IMR-90 (cell line): ENCODE data around the gene SPATS2L. TPM values are rescaled to one million over a fixed set of nuclear protein-coding genes. Genes with fewer than 3 reads are reported as not detected.

Source experiments
- ATAC-seq: fragments of 200-7000 bp; cut with Tn5 transposase; 2 replicates; pipeline ENCODE4 v1.9.1; 2020; ENCODE audit warnings: low read depth, mild to moderate bottlenecking, moderate library complexity
- BruUV-seq: library from RNA; stranded (reverse); fragments of 400-500 nt; replicated peaks from 2 replicates; lab custom pipeline; 2021; lab: Mats Ljungman, UMichigan
- CTCF ChIA-PET: fragments of 300-600 bp; formaldehyde crosslinking; extraction: SDS; loops from one replicate; lab custom pipeline; 2021; ENCODE audit warnings: antibody characterized with exemption; lab: Yijun Ruan, JAX
- POLR2A ChIA-PET: fragments of 300-600 bp; sonication (Branson Sonifier 250); formaldehyde crosslinking; loops from one replicate; lab custom pipeline; 2022; ENCODE audit warnings: antibody characterized with exemption; ENCODE audit not compliant: unreplicated experiment; lab: Charles Lee
- DNase-seq: peaks from one replicate; pipeline ENCODE4 v3.0.0; 2013
- H2AFZ ChIP-seq: replicated peaks from 2 replicates; pipeline ENCODE3; 2013; ENCODE audit warnings: low read length, mild to moderate bottlenecking; ENCODE audit not compliant: poor library complexity
- H2AK5ac ChIP-seq: 2 replicates; pipeline ENCODE4 v1.6.1; 2013; ENCODE audit warnings: low read depth, low read length, inconsistent platforms
- H2AK9ac ChIP-seq: replicated peaks from 2 replicates; pipeline ENCODE3; 2013; ENCODE audit warnings: mild to moderate bottlenecking, low read depth, low read length, moderate library complexity; ENCODE audit not compliant: poor library complexity
- H2BK120ac ChIP-seq: 2 replicates; pipeline ENCODE4 v1.6.1; 2013; ENCODE audit warnings: low read depth, low read length, inconsistent platforms
- H2BK15ac ChIP-seq: 3 replicates; pipeline ENCODE4 v1.6.1; 2013; ENCODE audit warnings: low read depth, low read length, inconsistent platforms
- H2BK20ac ChIP-seq: 2 replicates; pipeline ENCODE4 v1.6.1; 2013; ENCODE audit warnings: low read depth, mild to moderate bottlenecking, inconsistent platforms, low read length, moderate library complexity
- H2BK5ac ChIP-seq: 2 replicates; pipeline ENCODE4 v1.6.1; 2013; ENCODE audit warnings: mild to moderate bottlenecking, low read depth, low read length, inconsistent platforms; ENCODE audit not compliant: poor library complexity, severe bottlenecking
- H3K14ac ChIP-seq: replicated peaks from 2 replicates; pipeline ENCODE4 v1.6.1; 2013; ENCODE audit warnings: low read depth, low read length, inconsistent platforms
- H3K18ac ChIP-seq: 2 replicates; pipeline ENCODE4 v1.6.1; 2013; ENCODE audit warnings: low read depth, low read length, control low read depth
- H3K23ac ChIP-seq: 2 replicates; pipeline ENCODE4 v1.6.1; 2013; ENCODE audit warnings: low read depth, low read length, inconsistent platforms
- H3K27ac ChIP-seq: 2 replicates; pipeline ENCODE4 v1.5.1; 2013; ENCODE audit warnings: mild to moderate bottlenecking, control low read depth, low read length; ENCODE audit not compliant: insufficient read depth
- H3K27me3 ChIP-seq: 2 replicates; pipeline ENCODE4 v1.6.1; 2013; ENCODE audit warnings: low read length; ENCODE audit not compliant: control insufficient read depth, insufficient read depth
- H3K36me3 ChIP-seq: 2 replicates; pipeline ENCODE4 v1.6.1; 2013; ENCODE audit warnings: low read length, mixed read lengths; ENCODE audit not compliant: control insufficient read depth, insufficient read depth
- H3K4ac ChIP-seq: 2 replicates; pipeline ENCODE4 v1.6.1; 2013; ENCODE audit warnings: low read depth, low read length, inconsistent platforms
- H3K4me1 ChIP-seq: 2 replicates; pipeline ENCODE4 v1.6.1; 2013; ENCODE audit warnings: low read length, mixed read lengths; ENCODE audit not compliant: control insufficient read depth, insufficient read depth
- H3K4me2 ChIP-seq: 2 replicates; pipeline ENCODE4 v1.6.1; 2013; ENCODE audit warnings: low read depth, mild to moderate bottlenecking, control low read depth, low read length, moderate library complexity
- H3K4me3 ChIP-seq: 2 replicates; pipeline ENCODE4 v1.5.1; 2013; ENCODE audit warnings: low read depth, mild to moderate bottlenecking, control low read depth, low read length, moderate library complexity; ENCODE audit not compliant: insufficient read depth
- H3K56ac ChIP-seq: 2 replicates; pipeline ENCODE4 v1.6.1; 2013; ENCODE audit warnings: low read length, inconsistent platforms; ENCODE audit not compliant: insufficient read depth; ENCODE audit errors: extremely low read depth
- H3K79me1 ChIP-seq, 2 experiments: 2 replicates each; pipeline ENCODE4 v1.6.1; 2013; ENCODE audit warnings: low read length in 2 of 2, inconsistent platforms in 1 of 2, low read depth in 1 of 2
- H3K9ac ChIP-seq: 2 replicates; pipeline ENCODE4 v1.6.1; 2013; ENCODE audit warnings: low read depth, low read length, control low read depth
- H3K9me1 ChIP-seq: 2 replicates; pipeline ENCODE4 v1.6.1; 2013; ENCODE audit warnings: low read length, inconsistent platforms; ENCODE audit not compliant: insufficient read depth
- H3K9me3 ChIP-seq: 2 replicates; pipeline ENCODE4 v1.6.1; 2013; ENCODE audit warnings: low read length; ENCODE audit not compliant: control insufficient read depth, insufficient read depth
- H4K20me1 ChIP-seq: 2 replicates; pipeline ENCODE4 v1.6.1; 2013; ENCODE audit warnings: low read length, inconsistent platforms; ENCODE audit not compliant: insufficient read depth
- H4K5ac ChIP-seq: 2 replicates; pipeline ENCODE4 v1.6.1; 2013; ENCODE audit warnings: mild to moderate bottlenecking, low read depth, low read length, control low read depth
- H4K8ac ChIP-seq, 2 experiments: 2 replicates each; pipeline ENCODE4 v1.6.1; 2013; ENCODE audit warnings: low read depth in 2 of 2, low read length in 2 of 2, control low read depth in 1 of 2, inconsistent platforms in 1 of 2
- H4K91ac ChIP-seq: 2 replicates; pipeline ENCODE4 v1.6.1; 2013; ENCODE audit warnings: low read depth, low read length, inconsistent platforms; ENCODE audit not compliant: insufficient read depth
- MXI1 ChIP-seq: IDR thresholded peaks from 2 replicates; pipeline ENCODE4 v1.6.1; 2012; ENCODE audit warnings: low read depth, mild to moderate bottlenecking, low read length, moderate library complexity, borderline replicate concordance
- NFE2L2 ChIP-seq: fragments of 150-350 bp; IDR thresholded peaks from 2 replicates; pipeline ENCODE4 v1.6.1; 2016; ENCODE audit warnings: low read depth, mild to moderate bottlenecking, low read length
- POLR2A ChIP-seq: IDR thresholded peaks from 2 replicates; pipeline ENCODE4 v1.6.1; 2012; ENCODE audit warnings: mild to moderate bottlenecking, low read depth, low read length
- RAD21 ChIP-seq: IDR thresholded peaks from 2 replicates; pipeline ENCODE4 v1.6.1; 2012; ENCODE audit warnings: low read length, improper control_type of control experiment
- SMC3 ChIP-seq: fragments of 150-350 bp; IDR thresholded peaks from 2 replicates; pipeline ENCODE4 v1.6.1; 2016; ENCODE audit warnings: low read depth, mild to moderate bottlenecking, antibody characterized with exemption, low read length, moderate library complexity
- USF2 ChIP-seq: fragments of 150-350 bp; IDR thresholded peaks from 2 replicates; pipeline ENCODE4 v1.6.1; 2017; ENCODE audit warnings: mild to moderate bottlenecking, antibody characterized with exemption, low read length, low read depth
- WGBS, 2 experiments: methylation state at CpG; one replicate each; pipeline versions ENCODE4 v1.1.5 to v1.1.7; 2013; ENCODE audit warnings: missing lambda C conversion rate in 2 of 2; ENCODE audit not compliant: insufficient read length in 1 of 2; ENCODE audit errors: extremely low coverage in 2 of 2; 5-methylcytosine and 5-hydroxymethylcytosine counted together
- dilution Hi-C: fragments of 300-500 bp; cut with HindIII; formaldehyde crosslinking; loops from one replicate; pipeline ENCODE4 v1.14.3; 2018; ENCODE audit warnings: low sequenced_read_pairs; ENCODE audit not compliant: unreplicated experiment
- in situ Hi-C: fragments of 300-500 bp; cut with MboI; formaldehyde crosslinking; loops from 3 replicates; pipeline ENCODE4 v1.14.3; 2019; ENCODE audit warnings: low sequenced_read_pairs, inconsistent platforms, mixed read lengths
- intact Hi-C: fragments of 100-400 bp; cut with micrococcal nuclease; formaldehyde crosslinking; loops from 2 replicates; pipeline ENCODE4 v1.10.0; 2022
- polyA plus RNA-seq, 3 experiments: library from polyadenylated mRNA; depleted of rRNA; stranded (reverse); fragments of >200 nt; gene quantifications; 2 replicates each; pipeline ENCODE4 v1.2.3, GENCODE V29; 2012; ENCODE audit warnings: low replicate concordance in 1 of 3
- total RNA-seq: library from RNA; depleted of rRNA; stranded (reverse); fragments of >200 nt; gene quantifications from 2 replicates; pipeline ENCODE4 v1.2.3, GENCODE V29; 2012

Gene SPATS2L
- total and polyA plus RNA-seq, 2 of the 4 experiments (the other 2 are of a cell fraction), result 118 to 155 TPM

- Histone ChIP-seq H4K91ac (no peak overlapping the region), H2BK5ac (no peak overlapping the region), H3K4me2 (peak overlapping the region; percentile 18; the same call in 1 of the 2 replicates), H3K4me1 (peaks cover 15% of the 10 kb centered on the region), H2BK120ac (no peak overlapping the region), H2AFZ (no peak overlapping the region), H4K20me1 (no peaks in the 10 kb centered on the region), H3K4me3 (no peak overlapping the region), H3K23ac (no peak overlapping the region), H3K56ac (no peak overlapping the region), H4K8ac (no peak overlapping the region), H2BK20ac (no peak overlapping the region), H3K79me1 (peaks cover 0 to 9% of the 10 kb centered on the region in 2 experiments; a peak in 2 of 4 replicates), H3K9ac (no peak overlapping the region), H3K36me3 (no peaks in the 10 kb centered on the region), H3K27ac (no peak overlapping the region), H3K14ac (no peak overlapping the region), H2BK15ac (no peak overlapping the region), H3K4ac (no peak overlapping the region), H3K9me3 (no peaks in the 10 kb centered on the region), H3K27me3 (no peaks in the 10 kb centered on the region; the same call in 1 of the 2 replicates), H4K5ac (no peak overlapping the region), H2AK5ac (no peak overlapping the region), H2AK9ac (no peak overlapping the region), H3K18ac (no peak overlapping the region), H3K9me1 (peaks cover 10% of the 10 kb centered on the region; the same call in 1 of the 2 replicates)
- DNase-seq, result no peak
- peak; percentile 30 for ATAC-seq
- BruUV-seq, result no TSS peak
- CTCF ChIA-PET, result no interaction called here
- TF ChIP-seq RAD21, result no peak
- no peak for TF ChIP-seq POLR2A
- TF ChIP-seq NFE2L2, result no peak
- no peak for TF ChIP-seq SMC3
- no peak for TF ChIP-seq MXI1
- TF ChIP-seq USF2, result no peak
- in situ Hi-C loops (no loop called here), dilution Hi-C loops (no loop called here), intact Hi-C loops (no loop called here)
- 75% methylated on average over 4 of the region's 5 CpGs; no CpG with 5 or more reads in 1 of the 2 experiments for WGBS, 2 experiments
- POLR2A ChIA-PET, result no interaction called here
Observed at GRCh38 chr2:200297989-200298388, 8.5 kb upstream of the SPATS2L start.
